Stimulated activated CD8-positive, alpha-beta memory T cell treated with anti-CD3 and anti-CD28 coated beads, Interleukin-12 subunit alpha, Interleukin-12 subunit beta, amount 100 ng/mL, for 1 hour (primary cell): ENCODE results near the gene MTHFS.
A peak's percentile ranks its signal among the peaks of the same experiment; 100 is the strongest.

Source experiments
- DNase-seq: peaks from one replicate; pipeline ENCODE4 v3.0.0-alpha.2; 2020; ENCODE audit warnings: low read depth

The MTHFS gene

GRCh38 chr15:79875213-79875612 lies 21.6 kb downstream of the MTHFS start:
- no peak for DNase-seq

GRCh38 chr15:79874242-79874641 lies 22.6 kb downstream of the MTHFS start:
- no peak for DNase-seq

GRCh38 chr15:79872358-79873017 lies 24.3 kb downstream of the MTHFS start:
- DNase-seq: peak; percentile 11

- DNase-seq: no peak
Measured at GRCh38 chr15:79868554-79868953, 28.3 kb downstream of the MTHFS start.

GRCh38 chr15:79863886-79864285 lies 32.9 kb downstream of the MTHFS start:
- no peak for DNase-seq

GRCh38 chr15:79862191-79862590 lies 34.6 kb downstream of the MTHFS start:
- DNase-seq: no peak

- no peak for DNase-seq
Measured at GRCh38 chr15:79860661-79861060, 36.2 kb downstream of the MTHFS start.

- DNase-seq: no peak
Measured at GRCh38 chr15:79858469-79858868, 38.3 kb downstream of the MTHFS start.

- peak; percentile 26 for DNase-seq
Measured at GRCh38 chr15:79853492-79854328, 43.1 kb downstream of the MTHFS start.

GRCh38 chr15:79849789-79850188 lies 47.0 kb downstream of the MTHFS start:
- DNase-seq: no peak

- no peak for DNase-seq
Measured at GRCh38 chr15:79846539-79846938, 50.3 kb downstream of the MTHFS start.

- no peak for DNase-seq
Measured at GRCh38 chr15:79844221-79844620, 52.6 kb downstream of the MTHFS start.

GRCh38 chr15:79837846-79838245 lies 59.0 kb downstream of the MTHFS start:
- DNase-seq: no peak

GRCh38 chr15:79834495-79834894 lies 62.3 kb downstream of the MTHFS start:
- DNase-seq: no peak

GRCh38 chr15:79832367-79833120 lies 64.3 kb downstream of the MTHFS start:
- no peak for DNase-seq

- DNase-seq: no peak
Measured at GRCh38 chr15:79831604-79832003, 65.2 kb downstream of the MTHFS start.

- no peak for DNase-seq
Measured at GRCh38 chr15:79829950-79830349, 66.9 kb downstream of the MTHFS start.

- DNase-seq: no peak
Measured at GRCh38 chr15:79828447-79828846, 68.4 kb downstream of the MTHFS start.

GRCh38 chr15:79826800-79827199 lies 70.0 kb downstream of the MTHFS start:
- no peak for DNase-seq

- no peak for DNase-seq
Measured at GRCh38 chr15:79824136-79824701, 72.6 kb downstream of the MTHFS start.

GRCh38 chr15:79820820-79821219 lies 76.0 kb downstream of the MTHFS start:
- no peak for DNase-seq

GRCh38 chr15:79820176-79820575 lies 76.6 kb downstream of the MTHFS start:
- no peak for DNase-seq
